ENCODE measurements around the gene RGPD6.
"Not testable (repeated sequence)": the region's sequence is repeated elsewhere in the genome, so short reads cannot be mapped to it uniquely, and the experiment has no call there.

Gene RGPD6

GRCh38 chr2:110476952-110477351 is 100.1 kb downstream of the RGPD6 start:
- H3K9me2 ChIP-seq (replicated peaks; ENCODE audit: low read depth, low read length); H3K79me2 ChIP-seq (ENCODE audit: insufficient read depth, low read length); H3F3A ChIP-seq (ENCODE audit: low read depth); H3K4me1 ChIP-seq (ENCODE audit: insufficient read depth, low read length, poor library complexity, severe bottlenecking); H3K27me3 ChIP-seq (ENCODE audit: insufficient read depth, low read length, poor library complexity, severe bottlenecking); H3K9me3 ChIP-seq (ENCODE audit: insufficient read depth, low read depth, low read length); H3K4me3 ChIP-seq (ENCODE audit: low read length, poor library complexity, severe bottlenecking); H3K36me3 ChIP-seq (ENCODE audit: insufficient read depth, low read length); H2AFZ ChIP-seq (ENCODE audit: low read length); H4K20me1 ChIP-seq (ENCODE audit: insufficient read depth, low read length, poor library complexity, severe bottlenecking); H3K4me2 ChIP-seq (ENCODE audit: low read depth, low read length, poor library complexity, severe bottlenecking); H3K9ac ChIP-seq (ENCODE audit: low read depth, low read length, poor library complexity, severe bottlenecking): not testable (repeated sequence)

GRCh38 chr2:110475627-110476359 is 101.2 kb downstream of the RGPD6 start:
- H3K4me3 ChIP-seq (ENCODE audit: low read length, poor library complexity, severe bottlenecking); H3K4me2 ChIP-seq (ENCODE audit: low read depth, low read length, poor library complexity, severe bottlenecking); H3K79me2 ChIP-seq (ENCODE audit: insufficient read depth, low read length); H3K36me3 ChIP-seq (ENCODE audit: insufficient read depth, low read length); H3K9ac ChIP-seq (ENCODE audit: low read depth, low read length, poor library complexity, severe bottlenecking); H3K9me2 ChIP-seq (replicated peaks; ENCODE audit: low read depth, low read length); H2AFZ ChIP-seq (ENCODE audit: low read length); H3K27me3 ChIP-seq (ENCODE audit: insufficient read depth, low read length, poor library complexity, severe bottlenecking); H3F3A ChIP-seq (ENCODE audit: low read depth); H4K20me1 ChIP-seq (ENCODE audit: insufficient read depth, low read length, poor library complexity, severe bottlenecking); H3K9me3 ChIP-seq (ENCODE audit: insufficient read depth, low read depth, low read length); H3K4me1 ChIP-seq (ENCODE audit: insufficient read depth, low read length, poor library complexity, severe bottlenecking): not testable (repeated sequence)

- not testable (repeated sequence) for H3K4me2 ChIP-seq (ENCODE audit: low read depth, low read length, poor library complexity, severe bottlenecking); H2AFZ ChIP-seq (ENCODE audit: low read length); H4K20me1 ChIP-seq (ENCODE audit: insufficient read depth, low read length, poor library complexity, severe bottlenecking); H3K9me2 ChIP-seq (replicated peaks; ENCODE audit: low read depth, low read length); H3K27me3 ChIP-seq (ENCODE audit: insufficient read depth, low read length, poor library complexity, severe bottlenecking); H3F3A ChIP-seq (ENCODE audit: low read depth); H3K4me1 ChIP-seq (ENCODE audit: insufficient read depth, low read length, poor library complexity, severe bottlenecking); H3K9me3 ChIP-seq (ENCODE audit: insufficient read depth, low read depth, low read length); H3K36me3 ChIP-seq (ENCODE audit: insufficient read depth, low read length); H3K79me2 ChIP-seq (ENCODE audit: insufficient read depth, low read length); H3K9ac ChIP-seq (ENCODE audit: low read depth, low read length, poor library complexity, severe bottlenecking); H3K4me3 ChIP-seq (ENCODE audit: low read length, poor library complexity, severe bottlenecking)
These were observed 102.1 kb downstream of the RGPD6 start for GRCh38 chr2:110474898-110475297.

- not testable (repeated sequence) for H3K9me2 ChIP-seq (replicated peaks; ENCODE audit: low read depth, low read length)
These were observed 104.0 kb downstream of the RGPD6 start for GRCh38 chr2:110473059-110473358.

GRCh38 chr2:110472171-110473058 is 104.6 kb downstream of the RGPD6 start, which contains the start of gene LIMS4:
TSS of gene LIMS4 (minus strand) at chr2:110472816. CDS start at chr2:110472778, 38 bp downstream.
- not testable (repeated sequence) for H3K4me3 ChIP-seq (ENCODE audit: low read length, poor library complexity, severe bottlenecking); H3K9me2 ChIP-seq (replicated peaks; ENCODE audit: low read depth, low read length); H2AFZ ChIP-seq (ENCODE audit: low read length)

More at GRCh38 chr2:110473059-110473358, 104.0 kb downstream of the RGPD6 start:
- not testable (repeated sequence) for H3K4me3 ChIP-seq (ENCODE audit: low read length, poor library complexity, severe bottlenecking); H3K27me3 ChIP-seq (ENCODE audit: insufficient read depth, low read length, poor library complexity, severe bottlenecking); H3K36me3 ChIP-seq (ENCODE audit: insufficient read depth, low read length); H4K20me1 ChIP-seq (ENCODE audit: insufficient read depth, low read length, poor library complexity, severe bottlenecking); H3K4me1 ChIP-seq (ENCODE audit: insufficient read depth, low read length, poor library complexity, severe bottlenecking); H3K9ac ChIP-seq (ENCODE audit: low read depth, low read length, poor library complexity, severe bottlenecking); H3K79me2 ChIP-seq (ENCODE audit: insufficient read depth, low read length); H3K4me2 ChIP-seq (ENCODE audit: low read depth, low read length, poor library complexity, severe bottlenecking); H3K9me3 ChIP-seq (ENCODE audit: insufficient read depth, low read depth, low read length); H2AFZ ChIP-seq (ENCODE audit: low read length); H3F3A ChIP-seq (ENCODE audit: low read depth)

GRCh38 chr2:110468921-110469320 is 108.1 kb downstream of the RGPD6 start:
- not testable (repeated sequence) for H3K27me3 ChIP-seq (ENCODE audit: insufficient read depth, low read length, poor library complexity, severe bottlenecking); H4K20me1 ChIP-seq (ENCODE audit: insufficient read depth, low read length, poor library complexity, severe bottlenecking); H3K79me2 ChIP-seq (ENCODE audit: insufficient read depth, low read length); H3K4me2 ChIP-seq (ENCODE audit: low read depth, low read length, poor library complexity, severe bottlenecking); H3K4me3 ChIP-seq (ENCODE audit: low read length, poor library complexity, severe bottlenecking); H2AFZ ChIP-seq (ENCODE audit: low read length); H3K9me2 ChIP-seq (replicated peaks; ENCODE audit: low read depth, low read length); H3K9me3 ChIP-seq (ENCODE audit: insufficient read depth, low read depth, low read length); H3F3A ChIP-seq (ENCODE audit: low read depth); H3K9ac ChIP-seq (ENCODE audit: low read depth, low read length, poor library complexity, severe bottlenecking); H3K4me1 ChIP-seq (ENCODE audit: insufficient read depth, low read length, poor library complexity, severe bottlenecking); H3K36me3 ChIP-seq (ENCODE audit: insufficient read depth, low read length)

More at GRCh38 chr2:110472171-110473058, 104.6 kb downstream of the RGPD6 start, which contains the start of gene LIMS4:
- H3K79me2 ChIP-seq (ENCODE audit: insufficient read depth, low read length); H3K27me3 ChIP-seq (ENCODE audit: insufficient read depth, low read length, poor library complexity, severe bottlenecking); H3F3A ChIP-seq (ENCODE audit: low read depth); H3K9ac ChIP-seq (ENCODE audit: low read depth, low read length, poor library complexity, severe bottlenecking); H4K20me1 ChIP-seq (ENCODE audit: insufficient read depth, low read length, poor library complexity, severe bottlenecking); H3K4me2 ChIP-seq (ENCODE audit: low read depth, low read length, poor library complexity, severe bottlenecking); H3K36me3 ChIP-seq (ENCODE audit: insufficient read depth, low read length); H3K9me3 ChIP-seq (ENCODE audit: insufficient read depth, low read depth, low read length); H3K4me1 ChIP-seq (ENCODE audit: insufficient read depth, low read length, poor library complexity, severe bottlenecking): not testable (repeated sequence)

- H3K27me3 ChIP-seq (ENCODE audit: insufficient read depth, low read length, poor library complexity, severe bottlenecking); H2AFZ ChIP-seq (ENCODE audit: low read length); H3K4me2 ChIP-seq (ENCODE audit: low read depth, low read length, poor library complexity, severe bottlenecking); H4K20me1 ChIP-seq (ENCODE audit: insufficient read depth, low read length, poor library complexity, severe bottlenecking); H3K4me1 ChIP-seq (ENCODE audit: insufficient read depth, low read length, poor library complexity, severe bottlenecking); H3K4me3 ChIP-seq (ENCODE audit: low read length, poor library complexity, severe bottlenecking); H3K9me2 ChIP-seq (replicated peaks; ENCODE audit: low read depth, low read length); H3K36me3 ChIP-seq (ENCODE audit: insufficient read depth, low read length); H3K9ac ChIP-seq (ENCODE audit: low read depth, low read length, poor library complexity, severe bottlenecking); H3F3A ChIP-seq (ENCODE audit: low read depth); H3K79me2 ChIP-seq (ENCODE audit: insufficient read depth, low read length); H3K9me3 ChIP-seq (ENCODE audit: insufficient read depth, low read depth, low read length): not testable (repeated sequence)
These were observed 111.7 kb downstream of the RGPD6 start for GRCh38 chr2:110465312-110465711.
